Measurements from ENCODE around the gene ARFGAP3.

- TF ChIP-seq CTCF (IDR thresholded peaks at IDR 0.05; ENCODE audit: insufficient read depth, low read depth, low read length), result no peak
- no peak for TF ChIP-seq EZH2 (IDR thresholded peaks at IDR 0.05; ENCODE audit: insufficient read depth, low read length)
These were observed 40.9 kb upstream of the ARFGAP3 start for GRCh38 chr22:42897960-42898359.
